Panc1 (cell line): ENCODE results near the gene ACP3. TPM values are rescaled to one million over a fixed set of nuclear protein-coding genes. Genes with fewer than 3 reads are reported as not detected.

Experiments
- ATAC-seq: fragments of 200-7000 bp; cut with Tn5 transposase; 2 replicates; pipeline ENCODE4 v1.9.1; 2020; ENCODE audit warnings: mild to moderate bottlenecking, moderate library complexity
- BruUV-seq: library from RNA; stranded (reverse); fragments of 400-500 nt; replicated peaks from 2 replicates; lab custom pipeline; 2021; lab: Mats Ljungman, UMichigan
- CTCF ChIA-PET: fragments of 300-600 bp; sonication (Branson Sonifier 250); formaldehyde crosslinking; loops from one replicate; lab custom pipeline; 2022; ENCODE audit warnings: antibody characterized with exemption; lab: Charles Lee
- POLR2A ChIA-PET: fragments of 300-600 bp; sonication (Branson Sonifier 250); formaldehyde crosslinking; loops from one replicate; lab custom pipeline; 2022; ENCODE audit warnings: antibody characterized with exemption; lab: Charles Lee
- DNase-seq: peaks from one replicate; pipeline ENCODE4 v3.0.0-alpha.2; 2010; ENCODE audit warnings: low read depth, low spot score
- H3K27ac ChIP-seq: 2 replicates; pipeline ENCODE4 v1.5.1; 2011; ENCODE audit warnings: mild to moderate bottlenecking, low read length, inconsistent platforms
- H3K27me3 ChIP-seq: fragments of 200-500 bp; sonication (Bioruptor generic); 2 replicates; pipeline ENCODE4 v1.6.0; 2014; ENCODE audit warnings: low read length, inconsistent platforms; ENCODE audit not compliant: control insufficient read depth, insufficient read depth
- H3K36me3 ChIP-seq: fragments of 200-500 bp; sonication (Bioruptor generic); 2 replicates; pipeline ENCODE4 v1.5.1; 2014; ENCODE audit warnings: inconsistent platforms, mild to moderate bottlenecking, low read length, moderate library complexity; ENCODE audit not compliant: control insufficient read depth, insufficient read depth
- H3K4me1 ChIP-seq: 2 replicates; pipeline ENCODE4 v1.5.1; 2011; ENCODE audit warnings: inconsistent platforms, mild to moderate bottlenecking, low read length, moderate library complexity; ENCODE audit not compliant: control insufficient read depth, insufficient read depth
- H3K4me3 ChIP-seq, 2 experiments: 2 replicates each; pipeline ENCODE4 v1.5.1; 2011 to 2012; ENCODE audit warnings: low read depth in 2 of 2, low read length in 2 of 2, mild to moderate bottlenecking in 2 of 2, inconsistent platforms in 1 of 2, moderate library complexity in 1 of 2
- H3K9me3 ChIP-seq: fragments of 200-500 bp; sonication (Bioruptor generic); 2 replicates; pipeline ENCODE4 v1.5.1; 2014; ENCODE audit warnings: low read depth, mild to moderate bottlenecking, inconsistent platforms, low read length, moderate library complexity; ENCODE audit not compliant: control insufficient read depth, insufficient read depth
- POLR2AphosphoS5 ChIP-seq: IDR thresholded peaks from 2 replicates; pipeline ENCODE4 v1.6.1; 2012; ENCODE audit warnings: mild to moderate bottlenecking, low read depth, low read length, moderate library complexity
- SIN3A ChIP-seq: IDR thresholded peaks from 2 replicates; pipeline ENCODE4 v1.6.1; 2012; ENCODE audit warnings: low read depth, mild to moderate bottlenecking, low read length, moderate library complexity, borderline replicate concordance; ENCODE audit not compliant: insufficient read depth
- TCF7L2 ChIP-seq: IDR thresholded peaks from 2 replicates; pipeline ENCODE4 v1.6.1; 2011; ENCODE audit warnings: mild to moderate bottlenecking, low read depth, low read length, inconsistent platforms
- in situ Hi-C: cut with HindIII; loops from 2 replicates; pipeline ENCODE4 v1.10.0; 2016; ENCODE audit warnings: low sequenced_read_pairs, low pct_unique_long_range_greater_than_20kb
- intact Hi-C: fragments of 100-400 bp; cut with micrococcal nuclease; formaldehyde crosslinking; loops from one replicate; pipeline ENCODE4 v1.10.0; 2022; ENCODE audit not compliant: unreplicated experiment
- total RNA-seq: library from RNA; stranded (reverse); gene quantifications from one replicate; pipeline ENCODE4 v1.2.1, GENCODE V29; 2021; ENCODE audit not compliant: unreplicated experiment
- TF ChIP-seq, protein P1 (sequence below): fragments of 450-650 bp; IDR thresholded peaks from 2 replicates; pipeline ENCODE4 v1.5.1; 2017; ENCODE audit warnings: mild to moderate bottlenecking
- TF ChIP-seq, protein P2 (sequence below), 2 experiments: IDR thresholded peaks; 2 replicates each; pipeline ENCODE4 v1.6.1; 2011 to 2012; ENCODE audit warnings: low read depth in 2 of 2, control low read depth in 1 of 2, low read length in 1 of 2, mild to moderate bottlenecking in 1 of 2, moderate library complexity in 1 of 2; ENCODE audit not compliant: insufficient read depth in 1 of 2

ACP3 gene
- total RNA-seq, 1 experiment from 2014 or later: not detected

DNA sequence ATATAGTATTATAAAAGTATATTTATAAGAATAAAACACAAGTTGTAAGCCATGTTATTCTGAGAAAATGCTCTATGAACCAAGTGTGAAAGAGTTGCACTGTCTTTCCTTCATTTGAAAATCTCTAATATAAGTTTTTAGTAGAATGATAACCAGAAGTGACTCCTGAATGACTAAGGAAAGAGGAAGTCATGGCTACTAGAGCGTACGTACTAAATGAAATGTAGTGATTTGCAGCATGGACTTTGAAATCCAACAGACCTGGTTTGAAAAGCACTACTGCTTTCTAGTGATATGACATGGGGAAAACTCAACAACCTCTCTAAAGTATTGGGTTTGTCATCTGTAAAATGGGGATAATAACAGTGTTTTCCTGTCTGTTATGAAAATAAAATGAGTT lies 89.8 kb downstream of the ACP3 start:
- BruUV-seq: no TSS peak

More for the DNA sequence above, 89.8 kb downstream of the ACP3 start:
- no peaks in the 10 kb centered on the region for H3K4me1 ChIP-seq
- POLR2A ChIA-PET: interaction anchor here (0.7 kb wide), 1 partner anchor 1416 kb away, joined by 4 read pairs; no protein-coding TSS in a partner anchor
- H3K36me3 ChIP-seq: no peaks in the 10 kb centered on the region
- H3K27me3 ChIP-seq: peaks cover 41% of the 10 kb centered on the region
- no peaks in the 10 kb centered on the region for H3K9me3 ChIP-seq
- intact Hi-C loops: no loop called here
- no peak overlapping the region for H3K27ac ChIP-seq
- ATAC-seq (no peak), DNase-seq (no peak)
- TF ChIP-seq SIN3A (no peak), TCF7L2 (no peak), POLR2AphosphoS5 (no peak)
- TF ChIP-seq, protein P1, sequence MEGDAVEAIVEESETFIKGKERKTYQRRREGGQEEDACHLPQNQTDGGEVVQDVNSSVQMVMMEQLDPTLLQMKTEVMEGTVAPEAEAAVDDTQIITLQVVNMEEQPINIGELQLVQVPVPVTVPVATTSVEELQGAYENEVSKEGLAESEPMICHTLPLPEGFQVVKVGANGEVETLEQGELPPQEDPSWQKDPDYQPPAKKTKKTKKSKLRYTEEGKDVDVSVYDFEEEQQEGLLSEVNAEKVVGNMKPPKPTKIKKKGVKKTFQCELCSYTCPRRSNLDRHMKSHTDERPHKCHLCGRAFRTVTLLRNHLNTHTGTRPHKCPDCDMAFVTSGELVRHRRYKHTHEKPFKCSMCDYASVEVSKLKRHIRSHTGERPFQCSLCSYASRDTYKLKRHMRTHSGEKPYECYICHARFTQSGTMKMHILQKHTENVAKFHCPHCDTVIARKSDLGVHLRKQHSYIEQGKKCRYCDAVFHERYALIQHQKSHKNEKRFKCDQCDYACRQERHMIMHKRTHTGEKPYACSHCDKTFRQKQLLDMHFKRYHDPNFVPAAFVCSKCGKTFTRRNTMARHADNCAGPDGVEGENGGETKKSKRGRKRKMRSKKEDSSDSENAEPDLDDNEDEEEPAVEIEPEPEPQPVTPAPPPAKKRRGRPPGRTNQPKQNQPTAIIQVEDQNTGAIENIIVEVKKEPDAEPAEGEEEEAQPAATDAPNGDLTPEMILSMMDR: no peak
- TF ChIP-seq, protein P2, sequence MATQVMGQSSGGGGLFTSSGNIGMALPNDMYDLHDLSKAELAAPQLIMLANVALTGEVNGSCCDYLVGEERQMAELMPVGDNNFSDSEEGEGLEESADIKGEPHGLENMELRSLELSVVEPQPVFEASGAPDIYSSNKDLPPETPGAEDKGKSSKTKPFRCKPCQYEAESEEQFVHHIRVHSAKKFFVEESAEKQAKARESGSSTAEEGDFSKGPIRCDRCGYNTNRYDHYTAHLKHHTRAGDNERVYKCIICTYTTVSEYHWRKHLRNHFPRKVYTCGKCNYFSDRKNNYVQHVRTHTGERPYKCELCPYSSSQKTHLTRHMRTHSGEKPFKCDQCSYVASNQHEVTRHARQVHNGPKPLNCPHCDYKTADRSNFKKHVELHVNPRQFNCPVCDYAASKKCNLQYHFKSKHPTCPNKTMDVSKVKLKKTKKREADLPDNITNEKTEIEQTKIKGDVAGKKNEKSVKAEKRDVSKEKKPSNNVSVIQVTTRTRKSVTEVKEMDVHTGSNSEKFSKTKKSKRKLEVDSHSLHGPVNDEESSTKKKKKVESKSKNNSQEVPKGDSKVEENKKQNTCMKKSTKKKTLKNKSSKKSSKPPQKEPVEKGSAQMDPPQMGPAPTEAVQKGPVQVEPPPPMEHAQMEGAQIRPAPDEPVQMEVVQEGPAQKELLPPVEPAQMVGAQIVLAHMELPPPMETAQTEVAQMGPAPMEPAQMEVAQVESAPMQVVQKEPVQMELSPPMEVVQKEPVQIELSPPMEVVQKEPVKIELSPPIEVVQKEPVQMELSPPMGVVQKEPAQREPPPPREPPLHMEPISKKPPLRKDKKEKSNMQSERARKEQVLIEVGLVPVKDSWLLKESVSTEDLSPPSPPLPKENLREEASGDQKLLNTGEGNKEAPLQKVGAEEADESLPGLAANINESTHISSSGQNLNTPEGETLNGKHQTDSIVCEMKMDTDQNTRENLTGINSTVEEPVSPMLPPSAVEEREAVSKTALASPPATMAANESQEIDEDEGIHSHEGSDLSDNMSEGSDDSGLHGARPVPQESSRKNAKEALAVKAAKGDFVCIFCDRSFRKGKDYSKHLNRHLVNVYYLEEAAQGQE (IDR thresholded peaks at IDR 0.05; ENCODE audit: insufficient read depth in 1 of 2, low read depth in 2 of 2, low read length in 1 of 2): no peak
- CTCF ChIA-PET: no interaction called here
- H3K4me3 ChIP-seq: no peak overlapping the region
- in situ Hi-C loops: no loop called here

Other genes with a start within 250 kb of the ACP3 start
- 54.2 TPM for gene DNAJC13, start 100.1 kb downstream of the ACP3 start, total RNA-seq